ENCODE results near the gene SYCE3.

DNA sequence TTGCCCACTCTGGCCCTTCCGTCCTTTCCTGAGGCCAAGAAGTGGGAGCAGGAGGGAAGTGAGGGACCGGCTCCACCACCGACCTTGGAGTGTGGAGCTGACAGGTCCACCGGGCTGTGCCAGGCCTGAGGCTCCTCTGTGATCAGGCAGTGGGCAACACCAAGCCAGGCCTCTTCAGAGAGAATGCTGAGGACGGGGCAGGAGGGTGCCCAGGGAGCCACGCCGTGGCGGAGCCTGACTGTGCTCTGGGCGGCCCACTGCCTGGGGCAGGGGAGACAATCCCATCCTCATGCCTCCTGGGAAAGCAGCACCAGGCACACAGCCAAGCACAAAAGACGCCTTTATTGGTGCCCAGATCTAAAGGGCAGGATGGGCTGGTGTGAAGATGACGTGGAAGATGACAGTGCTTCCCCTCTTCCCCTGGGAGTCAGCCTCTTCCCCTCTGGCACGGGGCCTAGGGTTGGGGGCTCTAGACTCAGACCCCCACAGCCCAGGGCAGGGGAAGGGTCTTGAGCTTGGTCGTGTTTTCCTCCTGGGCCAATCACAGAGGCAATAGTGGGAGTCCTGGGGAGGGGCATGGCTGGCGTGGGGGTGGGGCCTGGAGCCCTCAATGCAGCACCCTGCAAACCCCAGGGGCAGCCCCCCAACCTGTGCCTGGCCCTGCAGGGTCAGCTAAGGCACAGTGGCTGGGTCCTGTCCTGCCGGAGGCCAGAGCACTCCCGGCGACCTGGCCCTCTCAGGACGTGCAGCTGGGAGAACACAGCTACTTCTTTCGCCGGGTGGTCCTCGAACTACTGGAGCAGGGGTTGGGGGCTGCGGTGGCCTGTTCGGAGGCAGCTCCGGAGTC is 59.9 kb downstream of the SYCE3 start:
- TF ChIP-seq, protein P1, sequence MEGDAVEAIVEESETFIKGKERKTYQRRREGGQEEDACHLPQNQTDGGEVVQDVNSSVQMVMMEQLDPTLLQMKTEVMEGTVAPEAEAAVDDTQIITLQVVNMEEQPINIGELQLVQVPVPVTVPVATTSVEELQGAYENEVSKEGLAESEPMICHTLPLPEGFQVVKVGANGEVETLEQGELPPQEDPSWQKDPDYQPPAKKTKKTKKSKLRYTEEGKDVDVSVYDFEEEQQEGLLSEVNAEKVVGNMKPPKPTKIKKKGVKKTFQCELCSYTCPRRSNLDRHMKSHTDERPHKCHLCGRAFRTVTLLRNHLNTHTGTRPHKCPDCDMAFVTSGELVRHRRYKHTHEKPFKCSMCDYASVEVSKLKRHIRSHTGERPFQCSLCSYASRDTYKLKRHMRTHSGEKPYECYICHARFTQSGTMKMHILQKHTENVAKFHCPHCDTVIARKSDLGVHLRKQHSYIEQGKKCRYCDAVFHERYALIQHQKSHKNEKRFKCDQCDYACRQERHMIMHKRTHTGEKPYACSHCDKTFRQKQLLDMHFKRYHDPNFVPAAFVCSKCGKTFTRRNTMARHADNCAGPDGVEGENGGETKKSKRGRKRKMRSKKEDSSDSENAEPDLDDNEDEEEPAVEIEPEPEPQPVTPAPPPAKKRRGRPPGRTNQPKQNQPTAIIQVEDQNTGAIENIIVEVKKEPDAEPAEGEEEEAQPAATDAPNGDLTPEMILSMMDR (IDR thresholded peaks at IDR 0.05) = no peak
- TF ChIP-seq POLR2A (IDR thresholded peaks at IDR 0.05) = no peak
